ENCODE results near the gene MDFI. TPM values are rescaled to one million over a fixed set of nuclear protein-coding genes. Genes with fewer than 3 reads are reported as not detected.

MDFI gene, protein sequence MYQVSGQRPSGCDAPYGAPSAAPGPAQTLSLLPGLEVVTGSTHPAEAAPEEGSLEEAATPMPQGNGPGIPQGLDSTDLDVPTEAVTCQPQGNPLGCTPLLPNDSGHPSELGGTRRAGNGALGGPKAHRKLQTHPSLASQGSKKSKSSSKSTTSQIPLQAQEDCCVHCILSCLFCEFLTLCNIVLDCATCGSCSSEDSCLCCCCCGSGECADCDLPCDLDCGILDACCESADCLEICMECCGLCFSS
- total RNA-seq = 94.7 TPM

DNA sequence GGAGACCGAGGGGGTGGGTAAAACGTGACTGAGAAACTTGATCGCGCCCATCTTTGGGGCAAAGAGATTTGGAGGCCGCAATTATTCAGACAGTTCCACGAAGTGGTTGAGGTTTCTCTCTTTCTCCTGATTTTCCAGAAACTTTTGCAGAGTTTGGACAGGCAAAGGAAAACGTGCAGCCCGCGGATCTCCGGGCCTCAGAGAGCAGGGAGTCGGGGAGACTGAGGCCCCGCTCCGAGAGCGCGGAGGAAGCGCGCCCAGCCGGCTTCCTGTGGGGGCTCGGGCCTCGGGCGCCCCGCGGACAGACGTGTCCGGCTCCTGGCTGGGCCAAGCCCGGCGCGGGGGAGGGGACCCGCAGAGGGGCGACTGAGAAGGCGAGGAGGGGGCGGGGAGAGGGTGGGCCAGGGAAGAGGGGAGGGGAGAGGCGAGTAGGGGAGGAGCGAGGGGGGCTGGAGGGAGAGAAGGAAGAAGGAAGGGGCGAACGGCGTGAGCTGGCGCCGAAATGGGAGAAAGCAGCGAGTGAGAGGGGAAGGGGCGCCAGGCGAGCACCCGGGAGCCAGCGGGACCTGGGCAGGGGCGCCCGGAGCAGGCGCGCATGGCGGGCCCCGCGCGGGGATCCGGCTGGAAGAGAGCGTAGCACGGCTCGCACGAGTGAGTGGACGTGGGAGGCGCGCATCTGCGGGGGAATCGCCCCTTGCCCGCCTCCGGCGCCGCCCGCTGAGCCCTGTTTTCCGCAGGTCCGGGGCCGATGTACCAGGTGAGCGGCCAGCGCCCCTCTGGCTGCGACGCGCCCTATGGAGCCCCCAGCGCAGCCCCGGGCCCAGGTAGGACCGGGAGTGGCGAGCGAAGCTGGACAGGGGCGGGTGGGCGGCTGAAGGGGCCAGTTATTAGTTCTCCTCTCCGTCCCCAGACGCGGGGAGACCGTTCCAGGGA lies at the start of gene MDFI:
MDFI (plus strand) TSS at position 467 of the 933 bp plus-strand sequence; CDS start at position 749, 282 bp downstream.
- TF ChIP-seq, protein P1, sequence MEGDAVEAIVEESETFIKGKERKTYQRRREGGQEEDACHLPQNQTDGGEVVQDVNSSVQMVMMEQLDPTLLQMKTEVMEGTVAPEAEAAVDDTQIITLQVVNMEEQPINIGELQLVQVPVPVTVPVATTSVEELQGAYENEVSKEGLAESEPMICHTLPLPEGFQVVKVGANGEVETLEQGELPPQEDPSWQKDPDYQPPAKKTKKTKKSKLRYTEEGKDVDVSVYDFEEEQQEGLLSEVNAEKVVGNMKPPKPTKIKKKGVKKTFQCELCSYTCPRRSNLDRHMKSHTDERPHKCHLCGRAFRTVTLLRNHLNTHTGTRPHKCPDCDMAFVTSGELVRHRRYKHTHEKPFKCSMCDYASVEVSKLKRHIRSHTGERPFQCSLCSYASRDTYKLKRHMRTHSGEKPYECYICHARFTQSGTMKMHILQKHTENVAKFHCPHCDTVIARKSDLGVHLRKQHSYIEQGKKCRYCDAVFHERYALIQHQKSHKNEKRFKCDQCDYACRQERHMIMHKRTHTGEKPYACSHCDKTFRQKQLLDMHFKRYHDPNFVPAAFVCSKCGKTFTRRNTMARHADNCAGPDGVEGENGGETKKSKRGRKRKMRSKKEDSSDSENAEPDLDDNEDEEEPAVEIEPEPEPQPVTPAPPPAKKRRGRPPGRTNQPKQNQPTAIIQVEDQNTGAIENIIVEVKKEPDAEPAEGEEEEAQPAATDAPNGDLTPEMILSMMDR (IDR thresholded peaks at IDR 0.05) = no peak
- no peak within 1 kb of the TSS for H3K27ac ChIP-seq
- no peaks in the 10 kb centered on the region for H3K9me3 ChIP-seq
- no peaks in the 10 kb centered on the region for H3K36me3 ChIP-seq
- peak within 1 kb of the TSS; percentile 51 to 65 for H3K4me3 ChIP-seq
- DNase-seq (ENCODE audit: low spot score in 2 of 2) = no peak
- H3K4me1 ChIP-seq = peaks cover 14 to 16% of the 10 kb centered on the region in 2 donors
- intact Hi-C loops (cut with DNase I) = no loop called here
- H3K27me3 ChIP-seq = peaks cover 19% of the 10 kb centered on the region

DNA sequence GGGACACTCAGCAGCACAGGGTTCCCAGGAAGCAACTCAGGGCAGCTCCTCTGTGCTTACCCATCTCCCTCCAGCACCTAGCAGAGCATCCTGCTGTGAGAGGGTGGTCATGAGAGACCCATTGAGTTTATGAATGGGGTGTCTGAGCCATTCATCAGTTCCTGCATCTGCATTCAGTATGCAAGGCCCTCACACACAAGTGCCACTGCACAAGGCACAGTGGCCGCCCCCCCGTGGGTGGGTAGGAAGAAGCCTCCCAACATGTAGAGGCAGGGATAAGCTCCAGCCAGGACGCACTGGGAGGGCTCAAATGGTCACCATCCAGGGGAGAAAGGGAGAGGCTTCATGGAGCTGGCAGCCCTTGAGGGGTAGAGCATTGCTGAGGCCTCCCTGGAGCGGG lies 49.0 kb upstream of the MDFI start:
- Histone ChIP-seq H3K4me3 (no peak overlapping the region), H3K4me1 (no peaks in the 10 kb centered on the region), H3K27me3 (no peaks in the 10 kb centered on the region), H3K36me3 (peaks cover 48 to 70% of the 10 kb centered on the region in 2 donors), H3K9me3 (no peaks in the 10 kb centered on the region), H3K27ac (no peak overlapping the region)
- DNase-seq (ENCODE audit: low spot score in 2 of 2) = no peak
- TF ChIP-seq, protein P1 (IDR thresholded peaks at IDR 0.05) = no peak
- intact Hi-C loops (cut with DNase I) = no loop called here

DNA sequence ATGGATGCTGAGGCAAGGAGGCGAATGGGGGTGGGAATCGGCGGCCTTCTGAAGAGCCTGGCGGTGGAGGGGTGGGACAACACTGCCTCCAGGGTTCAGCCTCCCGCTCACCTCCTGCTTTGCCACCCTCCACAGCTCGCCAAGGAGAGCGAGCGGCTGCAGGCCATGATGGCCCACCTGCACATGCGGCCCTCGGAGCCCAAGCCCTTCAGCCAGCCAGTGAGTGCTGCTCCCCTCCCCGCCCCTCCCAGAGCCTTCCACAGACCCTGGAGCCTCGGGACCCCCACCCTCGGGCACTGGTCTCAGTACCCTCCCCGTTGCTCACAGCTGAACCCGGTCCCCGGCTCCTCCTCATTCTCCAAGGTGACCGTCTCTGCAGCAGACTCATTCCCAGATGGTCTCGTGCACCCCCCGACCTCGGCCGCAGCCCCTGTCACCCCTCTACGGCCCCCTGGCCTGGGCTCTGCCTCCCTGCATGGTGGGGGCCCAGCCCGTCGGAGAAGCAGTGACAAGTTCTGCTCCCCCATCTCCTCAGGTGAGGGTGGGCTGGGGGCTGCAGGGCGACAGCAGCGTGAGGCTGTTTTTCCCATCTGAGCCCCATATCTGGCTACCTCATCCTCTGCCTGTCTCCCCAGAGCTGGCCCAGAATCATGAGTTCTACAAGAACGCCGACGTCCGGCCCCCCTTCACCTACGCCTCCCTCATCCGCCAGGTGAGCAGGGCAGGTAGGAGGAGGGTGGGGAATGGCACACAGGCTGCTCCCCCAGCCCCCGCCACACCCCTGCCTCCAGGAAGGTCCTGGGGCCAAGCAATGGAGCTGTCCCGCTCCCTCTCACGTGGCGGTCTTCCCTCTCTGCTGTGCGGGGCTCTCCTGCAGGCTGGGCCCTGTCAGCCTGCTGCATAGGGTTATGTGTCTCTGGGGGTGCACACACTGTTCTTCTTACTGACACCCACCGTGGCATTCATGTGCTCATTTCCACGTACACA lies 48.3 kb upstream of the MDFI start:
- Histone ChIP-seq H3K27ac (no peak overlapping the region), H3K27me3 (no peaks in the 10 kb centered on the region), H3K9me3 (no peaks in the 10 kb centered on the region), H3K4me3 (no peak overlapping the region), H3K36me3 (peaks cover 44 to 72% of the 10 kb centered on the region in 2 donors), H3K4me1 (no peaks in the 10 kb centered on the region)
- TF ChIP-seq, protein P1 (IDR thresholded peaks at IDR 0.05) = no peak
- intact Hi-C loops (cut with DNase I) = loop anchor here (2.0 to 5.0 kb wide), 2 partner anchors 43 to 83 kb away; partner anchors contain the start of gene FOXP4
- no peak for DNase-seq (ENCODE audit: low spot score in 2 of 2)

- H3K9me3 ChIP-seq = no peaks in the 10 kb centered on the region
- no peaks in the 10 kb centered on the region for H3K4me1 ChIP-seq
- peaks cover 50 to 72% of the 10 kb centered on the region in 2 donors for H3K36me3 ChIP-seq
- H3K27ac ChIP-seq = no peak overlapping the region
- TF ChIP-seq, protein P1 (IDR thresholded peaks at IDR 0.05) = no peak
- H3K4me3 ChIP-seq = no peak overlapping the region
- DNase-seq (ENCODE audit: low spot score in 2 of 2) = no peak
- intact Hi-C loops (cut with DNase I) = loop anchor here (2.0 to 5.0 kb wide), 2 partner anchors 44 to 84 kb away; partner anchors contain the start of gene FOXP4
- no peaks in the 10 kb centered on the region for H3K27me3 ChIP-seq
Measured at GRCh38 chr6:41591122-41591521, 47.1 kb upstream of the MDFI start.

All from ascending aorta (tissue), 2 donors.